Myocyte (in vitro differentiated cells): ENCODE data around the gene ABCF1. TPM values are rescaled to one million over a fixed set of nuclear protein-coding genes. Genes with fewer than 3 reads are reported as not detected.

Source experiments
- DNase-seq: peaks from one replicate; pipeline ENCODE4 v3.0.0-alpha.2; 2012; ENCODE audit warnings: low read depth
- microRNA counts: library from miRNA; unstranded; fragments of <30 nt; microRNA quantifications from one replicate; lab custom pipeline; 2016
- microRNA-seq: library from miRNA; unstranded; fragments of <30 nt; microRNA quantifications from one replicate; pipeline ENCODE4, GENCODE V29; 2016
- total RNA-seq: library from RNA; depleted of rRNA; stranded (reverse); fragments of >200 nt; gene quantifications from 2 replicates; pipeline ENCODE4 v1.2.3, GENCODE V29; 2014

Gene ABCF1
- total RNA-seq, 1 donor from 2014 or later = 66.3 TPM

DNA sequence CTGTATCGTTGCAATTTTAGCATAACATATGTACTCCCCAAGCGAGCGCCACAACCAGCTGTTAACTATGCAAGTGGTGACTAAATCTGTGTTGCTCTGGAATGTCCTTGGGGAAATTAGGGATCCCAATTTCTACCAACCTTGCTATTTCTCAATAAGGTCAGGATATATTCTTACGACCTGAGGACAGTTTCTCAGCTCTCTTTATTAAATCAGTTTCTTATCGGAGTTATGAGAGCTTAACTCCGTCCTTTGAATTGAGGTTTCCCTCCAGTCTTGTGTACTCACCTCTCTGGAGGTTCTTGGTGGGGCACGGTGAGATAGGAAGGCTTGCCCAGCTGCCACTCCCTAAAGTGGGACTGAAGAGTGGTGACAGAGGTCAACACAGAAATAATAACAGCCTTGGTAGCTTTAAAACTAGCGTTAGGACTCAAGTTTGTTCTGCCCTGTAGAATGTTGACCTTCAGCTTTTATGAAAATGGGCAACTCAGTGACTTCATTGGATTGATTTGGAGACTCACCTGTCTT is 47.1 kb downstream of the ABCF1 start:
- DNase-seq = no peak

DNA sequence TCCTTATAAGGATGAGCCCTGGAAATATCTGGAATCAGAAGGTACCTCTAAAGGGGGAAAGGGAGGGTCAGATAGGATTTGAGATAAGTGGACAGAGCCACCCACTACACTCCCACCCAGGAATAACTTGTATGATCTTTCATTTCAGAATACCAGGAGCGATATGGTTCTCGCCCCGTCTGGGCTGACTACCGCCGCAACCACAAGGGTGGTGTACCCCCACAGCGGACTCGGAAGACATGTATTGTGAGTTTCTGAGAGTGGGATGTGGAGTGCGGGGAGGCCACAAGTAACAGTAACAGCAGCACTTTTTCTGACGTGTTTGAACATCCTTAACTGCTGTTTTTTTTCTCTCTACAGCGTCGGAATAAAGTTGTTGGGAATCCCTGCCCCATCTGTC is 48.3 kb downstream of the ABCF1 start:
- no peak for DNase-seq

DNA sequence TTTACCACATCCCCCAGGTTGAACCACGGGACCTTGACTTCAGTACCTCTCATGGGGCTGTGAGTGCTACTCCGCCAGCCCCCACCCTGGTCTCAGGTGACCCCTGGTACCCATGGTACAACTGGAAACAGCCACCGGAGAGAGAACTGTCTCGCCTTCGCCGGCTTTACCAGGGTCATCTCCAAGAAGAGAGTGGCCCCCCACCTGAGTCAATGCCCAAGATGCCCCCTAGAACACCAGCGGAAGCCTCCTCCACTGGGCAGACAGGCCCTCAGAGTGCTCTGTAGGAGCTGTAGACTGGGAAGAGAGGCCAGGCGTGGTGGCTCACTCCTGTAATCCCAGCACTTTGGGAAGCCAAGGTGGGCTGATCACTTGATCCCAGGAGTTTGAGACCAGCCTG is 54.3 kb downstream of the ABCF1 start:
- no peak for DNase-seq

DNA sequence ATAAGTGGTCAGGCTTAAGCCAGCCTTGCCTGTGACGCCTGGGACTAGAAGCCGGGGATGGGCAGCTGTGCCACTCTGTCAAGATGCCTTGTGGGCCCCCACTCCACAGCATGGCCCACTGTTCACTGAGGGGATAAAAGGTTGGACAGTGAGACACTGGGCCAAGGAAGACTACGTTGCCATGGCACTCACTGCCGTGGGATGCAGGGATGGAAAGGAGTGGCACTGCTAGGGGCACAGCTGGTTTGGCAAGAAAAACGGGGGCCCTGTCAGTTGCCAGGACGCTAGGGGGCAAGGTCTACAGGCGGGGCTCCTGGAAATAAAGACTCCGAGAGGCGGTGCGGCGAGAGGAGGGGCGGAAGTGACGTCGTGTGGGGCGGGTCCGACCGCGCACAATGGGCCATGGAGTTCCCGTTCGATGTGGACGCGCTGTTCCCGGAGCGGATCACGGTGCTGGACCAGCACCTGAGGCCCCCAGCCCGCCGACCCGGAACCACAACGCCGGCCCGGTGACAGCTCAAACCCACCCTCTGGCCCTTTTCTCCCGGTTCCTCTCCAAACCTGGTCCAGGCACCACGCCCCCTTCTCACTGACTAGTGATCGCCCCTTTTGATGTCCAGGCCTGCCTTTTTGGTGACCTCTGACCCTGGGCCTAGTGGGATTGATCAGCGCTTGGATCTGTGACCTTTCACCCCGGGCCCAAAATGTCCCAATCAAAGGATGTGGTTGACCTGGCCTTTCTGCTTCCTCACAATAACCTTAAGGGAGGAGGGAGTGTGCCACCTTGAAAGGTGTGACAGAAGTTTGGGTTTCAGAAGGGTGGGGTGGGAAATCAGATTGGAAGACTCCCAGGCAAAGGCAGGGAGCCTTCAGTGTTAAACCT is 55.5 kb downstream of the ABCF1 start, which contains the start of gene ATAT1:
TSS of gene ATAT1 (plus strand) at position 391 of the 883 bp plus-strand sequence.
- peak; percentile 90 for DNase-seq

DNA sequence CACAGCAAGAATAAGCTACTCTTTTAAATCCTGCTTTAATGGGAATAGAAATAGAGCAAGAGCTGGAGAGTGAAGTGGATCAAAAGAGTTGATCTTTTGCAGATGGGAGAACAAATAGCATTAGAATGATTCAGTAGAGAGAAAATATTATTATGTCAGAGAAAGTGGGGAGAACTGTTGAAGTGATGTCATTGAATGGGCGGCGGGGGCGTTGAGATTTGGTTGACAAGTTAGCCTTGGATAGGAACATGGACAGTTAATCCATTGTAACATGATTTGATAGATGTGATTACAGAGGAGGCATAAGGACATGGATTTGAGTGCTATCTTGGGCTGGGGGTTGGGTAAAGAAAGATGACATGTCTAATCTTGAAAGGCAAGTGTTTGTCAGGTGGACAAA is 64.6 kb downstream of the ABCF1 start:
- DNase-seq = no peak

DNA sequence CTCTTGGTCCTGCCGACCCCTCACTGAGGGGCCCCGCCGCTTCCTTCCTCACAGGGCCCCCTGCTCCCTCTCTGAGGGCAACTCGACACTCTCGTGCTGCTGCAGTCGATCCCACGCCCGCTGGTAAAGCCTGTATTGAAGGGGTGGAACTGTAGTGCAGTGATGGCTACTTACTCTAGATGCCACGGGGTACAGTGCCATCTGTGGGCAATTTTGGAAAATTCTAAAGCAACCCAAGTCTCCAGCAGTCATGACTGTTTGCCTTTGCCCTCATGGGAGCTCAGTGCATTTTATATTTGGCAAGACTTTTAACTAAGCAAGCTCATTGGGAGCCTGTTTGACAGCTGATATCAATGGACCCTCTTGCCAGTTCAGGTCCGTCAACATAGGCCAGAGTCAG is 69.2 kb downstream of the ABCF1 start:
- DNase-seq = no peak

DNA sequence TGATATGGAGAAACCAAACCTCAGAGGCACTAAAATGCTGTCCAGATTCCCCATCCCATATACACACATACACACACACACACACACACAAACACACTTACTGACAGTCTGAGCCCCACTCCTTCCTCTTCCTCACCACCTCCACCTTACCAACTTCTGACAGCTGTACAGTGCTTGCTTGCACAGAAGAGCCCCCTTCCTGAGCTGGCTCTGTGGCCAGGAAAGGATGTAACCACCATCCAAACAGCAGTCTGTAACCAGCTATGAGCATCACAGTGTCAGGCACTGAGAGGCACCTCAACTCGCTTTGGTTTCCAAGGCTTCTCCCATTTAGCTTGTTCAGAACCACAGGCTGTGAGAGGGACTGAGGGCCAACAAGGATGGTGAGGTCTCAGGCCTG is 69.8 kb downstream of the ABCF1 start:
- no peak for DNase-seq

MicroRNA genes within 50 kb of the gene (microRNA counts, 767-probe panel; counts per million panel counts)
- not detected for microRNA hsa-miR-877-5p (lab: Ali Mortazavi, UCI)

Small RNA genes lying within 50 kb of the gene (microRNA-seq; reads per million reads assigned to microRNA genes)
- 47.6 reads per million, percentile 48 among the genes with 10 or more reads in this experiment for gene MIR877

Other genes with a start within 250 kb of the ABCF1 start
- gene TRIM39, start 244.5 kb upstream of the ABCF1 start, total RNA-seq = 11.6 and 12.9 TPM in 2 replicates
- 11.2 and 24.6 TPM in 2 replicates for gene RPP21, start 226.3 kb upstream of the ABCF1 start, total RNA-seq
- 87.4 and 91.7 TPM in 2 replicates for gene HLA-E, start 81.9 kb upstream of the ABCF1 start, total RNA-seq
- gene GNL1, start 15.0 kb upstream of the ABCF1 start, total RNA-seq = 22.3 and 28.4 TPM in 2 replicates
- gene PRR3, start 14.1 kb upstream of the ABCF1 start, total RNA-seq = 6.5 and 6.6 TPM in 2 replicates
- 32.1 and 40.0 TPM in 2 replicates for gene PPP1R10, start 45.8 kb downstream of the ABCF1 start, total RNA-seq
- 64.3 and 65.5 TPM in 2 replicates for gene MRPS18B, start 46.4 kb downstream of the ABCF1 start, total RNA-seq
- gene ATAT1, start 55.4 kb downstream of the ABCF1 start, total RNA-seq = 8.1 and 13.3 TPM in 2 replicates
- gene C6orf136, start 75.7 kb downstream of the ABCF1 start, total RNA-seq = 7.0 and 7.5 TPM in 2 replicates
- 25.3 and 28.8 TPM in 2 replicates for gene DHX16, start 101.6 kb downstream of the ABCF1 start, total RNA-seq
- gene PPP1R18, start 115.2 kb downstream of the ABCF1 start, total RNA-seq = 89.3 and 103 TPM in 2 replicates
- 2.9 and 4.5 TPM in 2 replicates for gene NRM, start 119.5 kb downstream of the ABCF1 start, total RNA-seq
- gene MDC1, start 145.8 kb downstream of the ABCF1 start, total RNA-seq = 8.0 and 8.2 TPM in 2 replicates
- 562 and 698 TPM in 2 replicates for gene TUBB, start 148.9 kb downstream of the ABCF1 start, total RNA-seq
- 168 and 175 TPM in 2 replicates for gene FLOT1, start 171.2 kb downstream of the ABCF1 start, total RNA-seq
- 45.8 and 55.5 TPM in 2 replicates for gene IER3, start 173.1 kb downstream of the ABCF1 start, total RNA-seq